Measurements from ENCODE around the gene IBA57. TPM values are rescaled to one million over a fixed set of nuclear protein-coding genes. Genes with fewer than 3 reads are reported as not detected.

The IBA57 gene
- polyA plus RNA-seq, 1 of the 3 experiments (the other 2 are of a cell fraction) = 1.8 TPM

DNA sequence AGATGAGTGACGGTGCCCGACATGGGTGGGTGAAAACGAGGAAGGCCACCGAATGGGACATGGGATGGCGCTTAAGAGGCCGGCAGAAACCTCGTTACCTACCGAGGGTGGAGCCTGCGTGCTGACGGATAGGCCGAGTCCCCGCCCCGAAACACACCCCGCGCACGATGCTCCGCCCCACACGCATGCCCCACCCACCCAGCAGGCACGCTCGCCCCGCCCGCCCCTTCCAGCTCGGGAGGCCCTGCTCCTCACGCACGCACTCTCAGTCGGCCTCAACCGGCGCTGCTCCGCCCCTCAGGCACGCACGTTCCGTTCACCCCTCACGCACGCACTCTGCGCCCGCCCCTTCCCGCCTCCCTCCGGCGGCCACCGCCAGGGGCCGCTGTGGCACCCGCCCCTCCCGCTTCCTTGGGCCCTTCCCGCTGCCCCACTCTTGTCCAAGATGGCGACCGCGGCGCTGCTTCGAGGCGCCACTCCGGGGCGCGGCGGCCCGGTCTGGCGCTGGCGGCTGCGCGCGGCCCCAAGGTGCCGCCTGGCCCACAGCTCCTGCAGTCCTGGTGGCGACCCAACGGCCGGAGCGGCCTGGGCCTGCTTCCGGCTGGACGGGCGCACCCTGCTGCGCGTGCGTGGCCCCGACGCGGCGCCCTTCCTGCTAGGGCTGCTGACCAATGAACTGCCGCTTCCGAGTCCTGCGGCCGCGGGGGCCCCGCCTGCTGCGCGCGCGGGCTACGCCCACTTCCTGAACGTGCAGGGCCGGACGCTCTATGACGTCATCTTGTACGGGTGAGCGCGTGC lies at the start of gene IBA57 (continued):
- TF ChIP-seq, protein P1, sequence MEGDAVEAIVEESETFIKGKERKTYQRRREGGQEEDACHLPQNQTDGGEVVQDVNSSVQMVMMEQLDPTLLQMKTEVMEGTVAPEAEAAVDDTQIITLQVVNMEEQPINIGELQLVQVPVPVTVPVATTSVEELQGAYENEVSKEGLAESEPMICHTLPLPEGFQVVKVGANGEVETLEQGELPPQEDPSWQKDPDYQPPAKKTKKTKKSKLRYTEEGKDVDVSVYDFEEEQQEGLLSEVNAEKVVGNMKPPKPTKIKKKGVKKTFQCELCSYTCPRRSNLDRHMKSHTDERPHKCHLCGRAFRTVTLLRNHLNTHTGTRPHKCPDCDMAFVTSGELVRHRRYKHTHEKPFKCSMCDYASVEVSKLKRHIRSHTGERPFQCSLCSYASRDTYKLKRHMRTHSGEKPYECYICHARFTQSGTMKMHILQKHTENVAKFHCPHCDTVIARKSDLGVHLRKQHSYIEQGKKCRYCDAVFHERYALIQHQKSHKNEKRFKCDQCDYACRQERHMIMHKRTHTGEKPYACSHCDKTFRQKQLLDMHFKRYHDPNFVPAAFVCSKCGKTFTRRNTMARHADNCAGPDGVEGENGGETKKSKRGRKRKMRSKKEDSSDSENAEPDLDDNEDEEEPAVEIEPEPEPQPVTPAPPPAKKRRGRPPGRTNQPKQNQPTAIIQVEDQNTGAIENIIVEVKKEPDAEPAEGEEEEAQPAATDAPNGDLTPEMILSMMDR (IDR thresholded peaks at IDR 0.05) = peak; percentile 79
- TF ChIP-seq, protein P2, sequence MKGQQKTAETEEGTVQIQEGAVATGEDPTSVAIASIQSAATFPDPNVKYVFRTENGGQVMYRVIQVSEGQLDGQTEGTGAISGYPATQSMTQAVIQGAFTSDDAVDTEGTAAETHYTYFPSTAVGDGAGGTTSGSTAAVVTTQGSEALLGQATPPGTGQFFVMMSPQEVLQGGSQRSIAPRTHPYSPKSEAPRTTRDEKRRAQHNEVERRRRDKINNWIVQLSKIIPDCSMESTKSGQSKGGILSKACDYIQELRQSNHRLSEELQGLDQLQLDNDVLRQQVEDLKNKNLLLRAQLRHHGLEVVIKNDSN (IDR thresholded peaks at IDR 0.05; ENCODE audit: borderline replicate concordance, low read depth) = peak; percentile 43; the same call in 1 of the 2 replicates
- TF ChIP-seq POLR2AphosphoS5 (IDR thresholded peaks at IDR 0.05; ENCODE audit: low read depth, low read length) = peak; percentile 69
- no peak; the same call in 1 of the 2 replicates for TF ChIP-seq RCOR1 (IDR thresholded peaks at IDR 0.05; ENCODE audit: low read length)
- no peak for TF ChIP-seq FOXJ3 (CRISPR knock-in tag; IDR thresholded peaks at IDR 0.05)
- no peak for TF ChIP-seq RAD21 (IDR thresholded peaks at IDR 0.05; ENCODE audit: low read length)
- no peak for TF ChIP-seq FOXM1 (IDR thresholded peaks at IDR 0.05; ENCODE audit: low read depth)
- TF ChIP-seq RFX5 (IDR thresholded peaks at IDR 0.05; ENCODE audit: low read length) = no peak
- no peak for TF ChIP-seq SMC3 (IDR thresholded peaks at IDR 0.05; ENCODE audit: low read depth, low read length)
- TF ChIP-seq TCF12 (IDR thresholded peaks at IDR 0.05) = no peak
- TF ChIP-seq CHD2 (IDR thresholded peaks at IDR 0.05; ENCODE audit: low read length, partially characterized antibody) = no peak

DNA sequence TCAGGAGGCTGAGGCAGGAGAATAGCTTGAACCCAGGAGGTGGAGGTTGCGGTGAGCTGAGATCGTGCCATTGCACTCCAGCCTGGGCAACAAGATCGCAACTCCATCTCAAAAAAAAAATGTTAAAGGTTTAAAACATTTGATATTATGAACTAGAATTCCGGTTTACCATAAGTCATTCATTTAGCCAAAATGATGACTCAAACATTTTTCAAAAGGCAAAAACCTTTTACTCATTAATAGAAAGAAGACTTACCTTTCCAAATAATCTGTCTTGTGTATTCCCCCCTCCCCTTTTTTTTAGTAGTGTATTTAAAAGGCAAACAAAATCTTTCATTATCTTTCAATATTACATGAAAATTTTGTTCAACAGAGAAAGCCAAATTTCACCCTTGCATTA lies 48.3 kb upstream of the IBA57 start:
- CTCF ChIA-PET = no interaction called here
- POLR2A ChIA-PET = no interaction called here

More for the DNA sequence above, 48.3 kb upstream of the IBA57 start:
- no peak for DNase-seq
- Histone ChIP-seq H3K36me3 (replicated peaks in 1 of 2; ENCODE audit: control insufficient read depth in 1 of 2, insufficient read depth in 2 of 2, low read length in 1 of 2) (no peaks in the 10 kb centered on the region), H3F3A (replicated peaks; ENCODE audit: insufficient read depth) (peaks cover 3% of the 10 kb centered on the region), H2AFZ (ENCODE audit: low read depth) (no peak overlapping the region), H3K4me2 (no peak overlapping the region), H3K9me2 (no peaks in the 10 kb centered on the region), H3K27ac (ENCODE audit: low read depth in 2 of 2, low read length in 1 of 2) (no peak overlapping the region), H3K27me3 (ENCODE audit: insufficient read depth) (no peaks in the 10 kb centered on the region), H3K9me3 (peaks cover 13% of the 10 kb centered on the region), H3K79me2 (ENCODE audit: insufficient read depth) (no peaks in the 10 kb centered on the region; the same call in 1 of the 2 replicates), H3K4me1 (ENCODE audit: control insufficient read depth in 1 of 2, insufficient read depth in 2 of 2, low read depth in 1 of 2, low read length in 1 of 2) (no peaks in the 10 kb centered on the region), H4K20me1 (ENCODE audit: insufficient read depth) (no peaks in the 10 kb centered on the region), H3K9ac (no peak overlapping the region), H3K4me3 (ENCODE audit: low read depth in 2 of 2, low read length in 1 of 2) (no peak overlapping the region)
- TF ChIP-seq TCF12 (IDR thresholded peaks at IDR 0.05) (no peak), EZH2phosphoT487 (IDR thresholded peaks at IDR 0.05; ENCODE audit: borderline replicate concordance, low read depth) (no peak), RAD21 (IDR thresholded peaks at IDR 0.05; ENCODE audit: low read length) (no peak), SIN3A (IDR thresholded peaks at IDR 0.05; ENCODE audit: borderline replicate concordance, low read depth, low read length) (no peak), RXRA (IDR thresholded peaks at IDR 0.05; ENCODE audit: borderline replicate concordance, low read depth) (no peak)
- TF ChIP-seq, protein P2 (IDR thresholded peaks at IDR 0.05; ENCODE audit: borderline replicate concordance, low read depth) = no peak
- TF ChIP-seq, protein P3, sequence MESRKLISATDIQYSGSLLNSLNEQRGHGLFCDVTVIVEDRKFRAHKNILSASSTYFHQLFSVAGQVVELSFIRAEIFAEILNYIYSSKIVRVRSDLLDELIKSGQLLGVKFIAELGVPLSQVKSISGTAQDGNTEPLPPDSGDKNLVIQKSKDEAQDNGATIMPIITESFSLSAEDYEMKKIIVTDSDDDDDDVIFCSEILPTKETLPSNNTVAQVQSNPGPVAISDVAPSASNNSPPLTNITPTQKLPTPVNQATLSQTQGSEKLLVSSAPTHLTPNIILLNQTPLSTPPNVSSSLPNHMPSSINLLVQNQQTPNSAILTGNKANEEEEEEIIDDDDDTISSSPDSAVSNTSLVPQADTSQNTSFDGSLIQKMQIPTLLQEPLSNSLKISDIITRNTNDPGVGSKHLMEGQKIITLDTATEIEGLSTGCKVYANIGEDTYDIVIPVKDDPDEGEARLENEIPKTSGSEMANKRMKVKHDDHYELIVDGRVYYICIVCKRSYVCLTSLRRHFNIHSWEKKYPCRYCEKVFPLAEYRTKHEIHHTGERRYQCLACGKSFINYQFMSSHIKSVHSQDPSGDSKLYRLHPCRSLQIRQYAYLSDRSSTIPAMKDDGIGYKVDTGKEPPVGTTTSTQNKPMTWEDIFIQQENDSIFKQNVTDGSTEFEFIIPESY (IDR thresholded peaks at IDR 0.05; ENCODE audit: borderline replicate concordance, low read depth) = no peak
- TF ChIP-seq, protein P1 (IDR thresholded peaks at IDR 0.05) = no peak
- WGBS (ENCODE audit: low lambda C conversion rate) = 89% methylated on average over 4 of the region's 4 CpGs
